Uterus (tissue), 2 donors: ENCODE data around the gene MRAP.

Experiments used
- CTCF ChIP-seq, 4 experiments: fragments of 200-600 bp in 2 of 4; fragments of 450-650 bp in 2 of 4; sonication (generic) in 2 of 4; IDR thresholded peaks; one replicate each; pipeline ENCODE4 v1.5.1; 2016 to 2019; ENCODE audit warnings: antibody characterized with exemption in 4 of 4, mild to moderate bottlenecking in 2 of 4, moderate library complexity in 1 of 4
- POLR2A ChIP-seq, 2 donors: fragments of 450-650 bp; IDR thresholded peaks; one replicate each; pipeline ENCODE4 v1.6.1; 2016; ENCODE audit warnings: antibody characterized with exemption in 2 of 2, mild to moderate bottlenecking in 1 of 2, moderate library complexity in 1 of 2

GRCh38 chr21:32360401-32360975 lies 61.8 kb downstream of the MRAP start:
- no peak for TF ChIP-seq CTCF (IDR thresholded peaks at IDR 0.05)
- no peak for TF ChIP-seq POLR2A (IDR thresholded peaks at IDR 0.05)
